GM18511 (cell line): ENCODE results near the gene TRIM32.

Experiments
- ATAC-seq: cut with Tn5 transposase; IDR thresholded peaks from one replicate; pipeline ENCODE4 v1.9.1; 2021; ENCODE audit warnings: mild to moderate bottlenecking, moderate library complexity; ENCODE audit not compliant: unreplicated experiment

Gene TRIM32

DNA sequence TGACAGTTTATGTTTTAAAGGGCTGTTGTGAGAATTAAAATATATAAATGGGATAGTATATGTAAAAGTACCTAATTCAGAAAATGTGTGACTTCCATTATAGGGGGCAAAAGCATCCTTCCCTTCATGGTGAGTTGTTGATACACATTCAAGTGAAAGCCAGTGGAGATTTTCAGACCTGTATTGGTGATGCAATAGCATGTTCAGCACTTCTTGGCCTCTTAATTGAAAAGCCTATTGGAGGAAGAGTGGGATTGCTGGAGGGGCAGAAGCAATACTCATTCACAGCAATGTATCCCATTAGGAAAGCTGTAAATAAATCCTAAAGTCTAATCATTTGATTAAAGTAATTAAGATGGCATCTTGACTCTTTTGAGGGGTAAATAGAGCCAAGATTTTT, 17.4 kb downstream of the TRIM32 start:
- ATAC-seq, result no peak

DNA sequence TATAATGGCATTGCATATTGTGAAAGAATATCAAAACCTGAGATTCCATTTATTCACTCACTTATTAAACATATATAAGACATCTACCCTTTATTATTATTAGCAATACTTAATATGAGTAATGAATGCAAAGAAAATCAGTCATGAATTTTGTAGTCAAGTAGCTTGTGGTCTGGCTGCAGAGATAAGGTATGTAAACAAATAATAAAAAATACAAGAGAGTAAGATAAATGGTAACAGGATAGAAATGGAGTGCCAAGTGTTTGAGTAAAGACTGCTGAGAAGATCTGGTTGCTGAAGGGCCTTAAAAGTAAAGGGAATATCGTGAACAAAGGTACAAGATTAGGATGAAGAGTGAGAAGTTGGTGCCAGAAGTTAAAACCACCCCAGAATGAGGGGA, 18.4 kb downstream of the TRIM32 start:
- no peak for ATAC-seq

DNA sequence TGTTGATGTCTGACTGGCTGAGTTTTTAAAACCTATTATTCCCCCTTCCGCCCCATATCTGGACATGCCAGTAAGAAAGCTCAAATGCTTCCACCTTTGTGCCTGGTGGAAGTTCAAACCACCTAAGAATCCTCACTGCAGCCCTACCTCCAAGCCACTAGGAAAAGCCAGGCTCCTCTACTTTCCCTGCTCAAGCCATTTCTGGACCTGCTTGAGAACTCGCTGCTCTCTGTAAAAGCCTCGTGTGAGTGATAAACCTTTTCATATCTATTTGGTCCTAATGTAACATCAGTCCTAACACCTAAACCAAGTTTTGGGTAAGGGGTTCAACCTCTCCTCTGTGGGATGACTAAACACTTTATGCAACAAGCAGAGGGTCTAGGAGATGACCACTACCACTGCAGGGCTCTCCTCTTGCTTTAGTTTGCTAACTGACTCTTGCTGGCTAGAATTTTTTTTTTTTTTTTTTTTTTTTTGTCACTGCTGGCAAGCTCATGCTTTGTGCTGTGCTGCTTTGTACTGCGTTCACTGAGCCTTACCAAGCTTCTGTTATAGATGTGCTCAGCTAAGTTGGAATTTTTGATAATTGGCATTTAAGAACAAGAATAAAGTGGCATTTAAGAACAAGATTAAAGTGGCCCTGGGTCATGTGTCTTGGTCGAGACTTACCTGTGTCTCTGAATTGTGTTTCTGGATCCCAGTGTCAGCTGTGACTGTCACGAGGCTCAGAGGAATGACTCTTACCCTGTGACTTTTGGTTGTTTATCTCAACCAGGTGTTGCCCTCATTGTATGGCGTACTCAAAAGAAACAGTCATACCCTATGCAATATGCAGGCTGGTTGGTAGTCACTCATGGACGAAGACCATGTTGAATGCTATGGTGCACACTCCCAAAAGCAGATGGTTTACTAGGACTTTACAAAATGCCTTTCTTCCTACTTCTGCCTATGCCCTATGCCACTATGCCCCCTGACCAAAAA, 19.5 kb downstream of the TRIM32 start:
- no peak for ATAC-seq

DNA sequence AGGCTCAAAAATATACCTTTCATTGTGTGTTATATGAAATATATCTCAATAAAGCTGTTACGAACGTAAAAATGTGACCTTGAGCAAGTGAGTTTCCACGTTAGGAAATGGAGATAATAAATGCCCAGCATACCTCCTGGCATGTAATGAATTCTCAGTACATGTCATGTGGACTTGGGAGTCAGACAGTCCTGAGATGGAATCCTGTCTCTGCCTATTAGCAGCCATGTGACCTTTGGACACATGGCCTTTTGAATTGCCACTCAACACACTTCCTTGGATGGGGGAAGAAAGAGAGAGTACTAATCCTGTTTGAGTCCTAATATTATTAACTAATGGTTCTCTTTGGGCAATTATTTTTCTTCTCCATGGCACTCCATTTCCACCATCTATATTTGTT, 25.7 kb downstream of the TRIM32 start:
- no peak for ATAC-seq

DNA sequence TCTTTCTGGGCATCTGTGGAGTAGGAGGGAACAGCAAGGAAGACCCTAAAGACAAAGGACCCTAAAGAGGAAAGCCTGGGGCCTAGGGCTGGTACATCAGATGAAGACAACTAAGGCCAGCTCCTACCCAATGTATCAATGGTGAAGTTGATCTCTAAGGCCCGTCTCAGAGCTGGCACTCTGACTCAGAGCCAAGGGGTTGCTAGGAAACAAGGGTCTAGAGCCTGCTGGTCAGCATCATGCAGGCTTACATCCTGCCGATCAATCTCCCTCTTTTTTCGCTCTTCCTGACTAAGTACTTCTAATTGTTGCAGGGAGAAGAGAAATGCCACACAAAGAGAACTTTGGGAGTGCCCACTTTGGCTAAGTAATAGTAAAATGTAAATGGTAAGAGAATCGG, 26.2 kb downstream of the TRIM32 start:
- ATAC-seq, result no peak

DNA sequence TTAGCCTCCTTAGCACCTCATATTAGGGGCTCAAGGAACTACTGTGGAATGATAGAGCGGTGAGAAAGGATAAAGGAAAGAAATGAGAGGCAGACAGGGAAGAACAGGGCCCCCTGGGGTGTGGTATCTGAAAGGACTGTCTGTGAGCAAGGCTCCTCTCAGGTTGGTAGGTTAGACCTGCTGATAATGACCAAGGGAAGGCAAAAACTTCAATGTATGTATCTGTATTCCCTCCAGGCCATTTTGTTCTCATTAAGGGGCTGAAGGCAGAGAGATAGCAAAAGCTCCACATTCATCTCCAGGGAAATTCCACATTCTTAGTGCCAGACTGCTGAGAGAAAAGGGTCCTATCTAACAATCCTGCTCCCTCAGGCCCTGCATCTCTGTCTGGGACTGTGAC, 28.6 kb downstream of the TRIM32 start:
- ATAC-seq, result no peak

DNA sequence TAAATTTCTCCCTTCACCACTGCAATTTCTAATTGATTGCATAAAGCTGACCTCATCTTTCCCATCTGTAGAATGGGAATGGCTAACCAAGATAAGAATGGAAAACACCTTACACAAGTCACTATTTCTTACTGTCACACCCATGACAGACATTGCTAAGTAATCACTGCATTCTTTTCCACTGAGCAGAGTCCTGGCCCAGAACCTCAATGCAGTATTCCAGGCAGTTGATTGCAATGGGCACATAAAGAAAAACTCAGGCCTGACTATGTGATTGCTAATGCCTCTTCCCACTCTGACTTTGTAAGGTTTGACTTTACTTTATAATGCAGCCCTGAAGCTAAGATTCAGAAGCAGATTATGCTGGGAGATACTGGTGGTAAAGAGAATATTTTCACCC, 29.3 kb downstream of the TRIM32 start:
- no peak for ATAC-seq

DNA sequence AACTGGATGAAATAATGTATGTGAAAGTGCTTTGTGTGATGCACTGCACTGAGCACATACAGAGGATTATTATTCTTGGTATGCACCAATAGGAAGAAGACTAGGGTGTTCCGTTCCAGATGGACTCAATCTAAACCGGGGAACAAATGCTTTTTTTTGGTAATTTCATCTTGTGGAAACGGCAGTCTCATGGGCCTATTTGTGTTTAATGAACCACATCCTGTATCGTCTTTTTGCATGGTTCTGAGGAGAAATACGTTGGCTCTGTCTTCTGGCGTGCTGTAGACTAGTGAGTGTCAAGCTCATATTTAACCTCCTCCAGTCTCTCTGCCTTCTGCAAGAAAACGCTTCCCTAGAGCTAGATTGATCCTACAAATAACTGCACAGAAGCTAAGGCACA, 30.0 kb downstream of the TRIM32 start:
- ATAC-seq, result no peak

DNA sequence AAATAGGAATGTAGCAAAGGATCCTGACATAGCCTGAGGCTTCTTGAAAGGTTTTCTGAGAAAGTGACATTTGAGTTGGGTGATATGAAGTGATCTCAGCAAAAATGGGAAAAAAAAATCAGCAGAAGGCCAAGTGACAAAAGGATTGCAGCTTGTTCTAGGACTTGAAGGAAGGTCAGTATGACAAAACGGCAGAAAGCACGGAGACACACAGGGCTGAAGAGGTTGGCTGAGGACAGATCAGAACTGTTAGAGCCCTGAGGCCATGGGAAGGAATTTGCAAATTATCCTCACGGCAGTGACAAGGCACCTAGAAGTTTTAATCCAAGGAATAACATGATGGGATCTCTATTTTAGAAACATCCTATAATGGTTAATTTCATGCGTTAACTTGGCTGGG, 31.0 kb downstream of the TRIM32 start:
- ATAC-seq, result no peak

DNA sequence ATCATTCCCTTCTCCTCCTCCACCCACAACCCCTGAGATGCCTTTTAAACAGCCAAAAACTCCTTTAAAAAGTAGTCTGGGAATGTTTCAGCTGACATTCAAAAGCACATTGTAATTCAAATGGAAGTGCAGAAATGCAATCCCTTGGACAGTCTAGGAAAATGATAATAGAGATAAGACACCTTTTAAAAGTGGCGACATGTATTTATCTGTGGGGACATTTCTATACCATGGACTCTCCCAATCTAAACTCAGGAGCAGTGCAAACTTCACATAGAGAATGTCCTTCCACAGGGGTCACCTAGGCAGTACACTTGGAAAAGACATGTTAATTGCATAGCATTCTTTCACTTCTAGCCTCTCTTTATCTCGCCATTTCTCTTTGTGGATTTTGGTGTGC, 33.0 kb downstream of the TRIM32 start:
- no peak for ATAC-seq

DNA sequence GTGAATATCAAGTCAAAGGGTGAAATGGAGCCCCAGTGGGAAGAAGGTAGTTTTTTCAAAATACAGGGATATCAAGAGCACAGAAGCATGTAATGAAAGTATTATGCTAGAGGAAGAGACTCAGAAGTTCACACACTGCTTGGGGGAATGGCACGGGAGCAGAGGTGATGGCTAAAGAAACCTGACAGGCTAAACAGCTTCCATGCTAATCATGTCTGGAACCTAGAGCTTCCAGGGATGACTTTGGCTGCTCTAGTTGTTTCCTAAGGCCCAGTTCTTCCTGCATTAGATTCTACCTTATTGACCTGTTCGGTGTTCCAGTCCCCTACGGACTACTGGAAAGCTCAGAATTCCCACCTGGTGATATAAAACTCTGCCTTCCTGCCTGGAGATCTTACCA, 34.3 kb downstream of the TRIM32 start:
- ATAC-seq, result no peak

DNA sequence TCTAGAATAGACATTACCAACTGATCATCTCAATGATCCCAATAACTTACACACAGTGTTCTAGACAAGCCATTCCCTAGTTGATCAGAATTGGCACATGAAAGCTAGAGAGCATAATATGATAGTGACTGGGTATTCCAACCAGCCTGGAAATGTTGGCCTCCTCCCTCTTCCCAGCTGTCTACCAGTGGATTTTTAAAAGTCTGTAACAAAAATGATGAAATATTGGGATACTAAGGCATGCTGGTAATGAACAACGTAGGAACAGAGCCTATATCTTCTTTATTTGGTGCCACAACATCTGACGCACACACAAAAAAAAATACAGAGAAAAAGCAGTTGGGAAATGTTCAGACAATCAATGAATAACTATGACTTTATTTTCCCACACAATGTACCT, 34.8 kb downstream of the TRIM32 start:
- ATAC-seq, result no peak

DNA sequence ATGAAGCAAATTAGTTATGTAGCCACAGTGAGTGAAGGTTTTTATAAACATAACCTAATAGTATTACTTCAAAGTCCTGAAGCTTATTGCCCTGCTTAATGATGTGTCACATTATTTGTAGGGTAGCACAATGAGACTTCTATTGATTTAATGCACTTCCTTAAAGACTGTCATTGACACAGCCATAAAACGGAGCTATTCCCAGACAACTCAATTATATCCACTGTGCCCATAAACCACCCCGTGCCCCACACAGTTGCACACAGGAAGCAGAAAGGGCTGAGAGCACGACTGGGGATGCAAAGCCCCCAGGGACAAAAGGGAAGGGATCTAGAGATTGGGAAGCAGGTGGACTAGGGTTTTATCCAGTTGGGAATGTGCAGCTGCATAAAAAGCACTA, 37.0 kb downstream of the TRIM32 start:
- no peak for ATAC-seq

DNA sequence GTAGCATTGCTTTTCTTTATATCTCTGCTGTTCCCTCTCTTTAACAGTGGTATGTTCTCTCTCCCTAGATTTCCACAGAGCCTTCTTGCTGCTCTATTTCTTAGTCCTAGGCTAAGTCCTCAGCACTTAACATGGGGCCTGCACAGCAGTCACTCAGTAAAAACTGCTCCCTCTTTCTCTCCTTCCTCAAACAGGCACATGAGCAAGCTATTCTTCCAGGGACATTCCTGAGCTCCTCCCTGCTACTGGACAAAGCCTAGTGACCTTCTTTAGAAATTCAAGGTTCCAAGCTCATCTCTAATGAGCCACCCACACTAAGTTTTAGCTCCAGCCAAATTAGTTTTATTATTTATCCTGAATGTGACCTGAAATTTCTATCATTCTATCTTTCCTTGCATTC, 39.5 kb downstream of the TRIM32 start:
- no peak for ATAC-seq

DNA sequence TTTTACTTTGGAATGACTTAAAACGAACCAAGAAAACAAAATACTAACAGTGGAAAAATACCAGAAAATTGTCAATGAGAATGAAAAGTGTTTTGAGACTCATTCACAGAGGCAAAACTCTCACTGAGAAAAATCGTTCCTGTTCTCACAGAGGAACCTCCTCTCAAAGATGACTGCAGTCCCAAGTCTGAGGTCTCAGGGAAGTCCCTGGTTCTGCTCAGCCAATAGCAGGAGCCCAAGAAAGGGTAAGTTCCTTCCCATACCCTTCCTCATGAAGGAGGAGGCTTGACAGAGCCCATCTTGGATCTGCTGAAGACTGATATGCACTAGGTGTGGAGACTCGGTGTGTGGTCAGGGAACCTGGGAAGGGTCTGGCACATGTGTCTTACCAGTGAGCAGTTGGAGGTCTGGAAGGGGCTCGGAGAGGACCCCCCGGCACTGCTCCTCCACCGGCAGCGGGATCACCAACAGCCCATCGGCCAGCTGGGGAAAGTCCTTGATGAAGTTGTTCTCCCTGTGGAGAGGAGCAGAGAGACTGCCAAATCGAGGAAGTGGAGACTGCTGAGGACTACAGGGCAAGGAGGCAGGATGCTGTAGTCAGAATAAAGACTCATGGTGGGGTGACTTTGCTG, 46.0 kb downstream of the TRIM32 start:
- ATAC-seq, result no peak

DNA sequence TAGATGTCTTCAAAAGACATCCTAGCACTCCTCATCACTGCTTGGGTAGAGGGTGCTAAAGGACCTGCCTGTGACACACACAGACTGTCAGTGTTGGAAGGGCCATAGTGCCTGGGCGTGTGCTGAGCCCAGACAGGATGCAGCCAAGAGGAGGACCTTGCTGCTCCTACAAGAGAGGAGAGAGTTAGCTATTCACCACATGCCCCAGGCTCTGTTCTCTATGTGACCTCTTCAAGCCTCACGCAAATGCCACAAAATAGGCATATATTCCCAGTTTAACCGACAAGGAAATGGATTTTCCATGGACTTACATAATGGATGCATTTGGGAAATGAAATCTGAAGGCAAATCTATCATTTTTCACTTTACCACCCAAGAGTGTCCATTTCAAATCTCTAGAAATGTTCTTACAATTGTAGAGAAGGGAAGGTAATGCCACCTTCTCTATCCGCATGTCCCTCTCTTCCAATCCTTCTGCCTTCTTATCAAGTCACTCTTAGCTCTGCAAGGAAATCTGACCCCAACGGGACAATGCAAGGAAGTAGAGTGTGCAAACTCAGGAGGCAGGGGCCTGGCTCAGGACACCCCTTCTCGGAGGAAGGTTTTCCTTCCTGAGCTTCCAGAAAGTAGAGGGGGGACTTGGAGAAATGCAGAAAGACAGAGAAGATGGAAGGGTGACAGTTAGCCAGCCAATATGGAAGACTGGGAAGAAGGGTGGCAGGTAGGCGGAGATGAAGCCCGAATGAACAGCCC, 49.5 kb downstream of the TRIM32 start:
- ATAC-seq, result no peak

DNA sequence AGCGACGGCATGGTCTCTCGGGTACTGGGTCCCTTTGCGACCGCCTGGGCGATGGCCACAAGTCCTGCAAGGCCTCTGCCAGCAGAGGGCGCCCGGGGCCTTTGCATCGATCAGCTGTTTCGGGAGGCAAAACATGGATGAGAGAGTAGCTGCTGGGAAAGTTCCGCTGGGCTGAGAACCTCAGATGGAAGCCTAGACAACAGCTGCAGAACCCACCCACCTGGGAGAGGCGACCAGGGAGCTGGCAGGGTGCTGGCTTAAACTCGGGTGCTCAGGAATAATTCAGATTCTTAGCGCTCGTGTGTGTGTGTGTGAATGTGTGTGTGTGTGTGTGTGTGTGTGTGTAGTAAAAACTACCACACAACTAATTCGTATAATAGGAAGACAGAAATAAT, 50.0 kb downstream of the TRIM32 start:
- peak; percentile 71 for ATAC-seq

DNA sequence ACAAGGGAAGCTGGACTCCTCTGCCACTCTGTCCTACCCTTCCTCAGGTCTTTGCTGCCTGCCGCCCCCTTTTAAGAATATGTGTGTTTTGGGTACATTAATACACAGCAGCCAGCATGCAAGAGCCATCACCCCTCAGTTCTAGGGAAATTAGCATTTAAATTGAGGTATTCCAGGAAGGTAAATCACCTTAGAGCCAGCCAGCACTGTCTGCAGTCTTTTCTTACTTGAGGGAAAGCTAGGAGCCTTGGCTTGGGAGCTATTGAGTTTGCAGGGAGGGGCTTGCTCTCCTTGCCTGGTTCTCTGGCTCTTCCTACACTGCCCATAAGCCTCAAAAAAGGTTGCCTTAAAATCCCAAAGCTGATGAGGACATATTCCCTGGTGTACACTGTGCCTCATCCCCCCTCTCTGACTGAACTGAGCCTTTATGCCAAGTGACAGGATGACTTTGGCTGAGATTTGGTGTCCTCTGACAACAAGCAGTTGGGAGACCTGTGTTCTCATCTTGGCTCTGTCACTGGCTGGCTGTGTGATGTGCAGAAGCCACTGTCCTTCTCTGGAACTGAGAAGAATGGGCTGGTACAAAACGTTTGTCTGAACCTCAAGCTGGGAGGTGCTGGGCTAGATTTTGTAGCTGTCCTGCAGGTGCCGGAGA, 54.1 kb downstream of the TRIM32 start:
- ATAC-seq, result no peak

DNA sequence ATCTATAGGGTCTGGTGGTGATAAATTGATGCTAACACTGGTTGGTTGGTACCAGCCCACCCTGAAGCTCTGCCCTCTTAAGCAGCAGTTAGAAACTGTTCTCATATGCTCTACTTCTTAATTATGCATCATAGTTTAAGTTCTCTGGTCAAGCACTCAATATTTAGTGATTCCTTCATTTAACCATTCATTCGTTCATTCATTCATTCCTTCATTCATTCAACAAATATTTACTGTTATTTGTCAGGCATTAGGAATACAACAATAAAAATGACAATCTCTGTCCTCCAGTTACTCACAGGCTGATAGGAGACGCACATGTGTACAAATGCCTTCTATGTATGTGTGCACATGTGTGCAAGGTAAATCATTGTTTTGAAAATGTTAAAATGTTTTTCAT, 54.6 kb downstream of the TRIM32 start:
- no peak for ATAC-seq

DNA sequence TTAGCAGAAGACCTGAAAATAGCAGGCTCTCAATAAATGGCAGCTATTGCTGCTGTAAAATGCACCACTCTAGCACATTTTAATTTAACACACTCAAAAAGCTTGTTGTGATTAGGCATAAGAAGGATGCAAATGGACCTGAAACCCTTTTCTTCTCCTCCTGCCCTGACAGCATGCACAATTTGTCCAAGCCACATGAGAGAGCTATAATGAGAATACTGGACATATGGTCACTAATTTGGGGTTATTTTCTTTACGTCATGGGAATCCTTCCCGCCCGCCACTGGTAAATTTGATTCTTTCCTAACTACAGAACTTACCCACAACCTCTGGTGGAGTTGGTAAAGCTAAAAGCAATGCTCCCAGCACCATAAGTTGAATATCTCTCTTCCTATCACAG, 62.1 kb downstream of the TRIM32 start:
- no peak for ATAC-seq

DNA sequence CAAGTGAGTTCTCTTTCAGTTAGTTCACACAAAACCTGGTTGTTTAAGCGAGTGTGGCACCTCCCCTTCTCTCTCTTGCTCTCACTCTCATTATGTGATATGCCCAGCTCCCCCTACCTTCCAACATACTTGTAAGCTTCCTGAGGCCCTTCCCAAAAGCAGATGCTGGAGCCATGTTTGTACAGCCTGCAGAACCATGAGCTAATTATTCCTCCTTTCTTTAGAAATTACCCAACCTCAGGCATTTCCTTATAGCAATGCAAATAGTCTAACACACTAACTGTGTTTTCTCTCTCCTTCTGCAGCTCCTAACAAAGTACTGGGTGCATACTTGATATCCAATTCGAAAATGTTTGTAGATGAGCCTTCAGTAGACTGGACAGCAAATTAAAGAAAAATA, 62.7 kb downstream of the TRIM32 start:
- ATAC-seq, result no peak
